HG03571 (cell line): Measurements from ENCODE around the gene EHHADH.

Source experiments
- ATAC-seq: cut with Tn5 transposase; IDR thresholded peaks from one replicate; pipeline ENCODE4 v1.9.1; 2021; ENCODE audit not compliant: unreplicated experiment

Gene EHHADH

GRCh38 chr3:185253645-185254410 lies at the start of gene EHHADH:
Gene EHHADH (minus strand): TSS chr3:185254049. CDS start chr3:185254022, 27 bp downstream.
- ATAC-seq: peak; percentile 62

- peak; percentile 93 for ATAC-seq
Observed at GRCh38 chr3:185299918-185300426, 46.1 kb upstream of the EHHADH start.

GRCh38 chr3:185297867-185298266 lies 44.0 kb upstream of the EHHADH start:
- ATAC-seq: no peak

- no peak for ATAC-seq
Observed at GRCh38 chr3:185292238-185292637, 38.4 kb upstream of the EHHADH start.

- ATAC-seq: no peak
Observed at GRCh38 chr3:185290266-185290665, 36.4 kb upstream of the EHHADH start.

- no peak for ATAC-seq
Observed at GRCh38 chr3:185283374-185283935, 29.6 kb upstream of the EHHADH start.

- ATAC-seq: peak; percentile 100
Observed at GRCh38 chr3:185282696-185283373, 29.0 kb upstream of the EHHADH start.

- no peak for ATAC-seq
Observed at GRCh38 chr3:185280572-185281365, 26.9 kb upstream of the EHHADH start.

GRCh38 chr3:185279587-185280138 lies 25.8 kb upstream of the EHHADH start:
- ATAC-seq: no peak

GRCh38 chr3:185276415-185276814 lies 22.6 kb upstream of the EHHADH start:
- no peak for ATAC-seq

- ATAC-seq: no peak
Observed at GRCh38 chr3:185272033-185272432, 18.2 kb upstream of the EHHADH start.

- ATAC-seq: no peak
Observed at GRCh38 chr3:185270956-185271332, 17.1 kb upstream of the EHHADH start.

GRCh38 chr3:185270262-185270955 lies 16.6 kb upstream of the EHHADH start:
- no peak for ATAC-seq

- ATAC-seq: no peak
Observed at GRCh38 chr3:185268194-185268962, 14.5 kb upstream of the EHHADH start.

GRCh38 chr3:185267193-185267592 lies 13.3 kb upstream of the EHHADH start:
- no peak for ATAC-seq

GRCh38 chr3:185264849-185265553 lies 11.2 kb upstream of the EHHADH start:
- ATAC-seq: no peak

GRCh38 chr3:185263423-185263822 lies 9.6 kb upstream of the EHHADH start:
- ATAC-seq: no peak

- no peak for ATAC-seq
Observed at GRCh38 chr3:185257334-185257733, 3.5 kb upstream of the EHHADH start.

GRCh38 chr3:185254799-185255198 lies 950 bp upstream of the EHHADH start:
- ATAC-seq: no peak
